Keratinocyte (primary cell): ENCODE measurements around the gene CANT1. TPM values are rescaled to one million over a fixed set of nuclear protein-coding genes. Genes with fewer than 3 reads are reported as not detected.

ENCODE experiments used
- DNase-seq: peaks from one replicate; pipeline ENCODE4 v3.0.0-alpha.2; 2011; ENCODE audit warnings: low read depth, missing footprints, low spot score
- FAIRE-seq: peaks from 2 replicates; lab custom pipeline; 2011; peaks lifted over from hg19 to GRCh38; lab: Jason Lieb, UNC
- H2AFZ ChIP-seq: 2 replicates; pipeline ENCODE4 v1.6.0; 2012; ENCODE audit warnings: low read length, control low read depth, inconsistent platforms; ENCODE audit not compliant: control insufficient read depth
- H3K27ac ChIP-seq: 2 replicates; pipeline ENCODE4 v1.5.1; 2011; ENCODE audit warnings: low read length; ENCODE audit not compliant: control insufficient read depth, insufficient read depth
- H3K27me3 ChIP-seq: 3 replicates; pipeline ENCODE4 v1.6.0; 2011; ENCODE audit warnings: low read length; ENCODE audit not compliant: control insufficient read depth, insufficient read depth; ENCODE audit errors: extremely low read depth
- H3K36me3 ChIP-seq, 2 experiments: 2 replicates in 1 of 2; 3 replicates in 1 of 2; pipeline ENCODE4 v1.5.1; 2011; ENCODE audit warnings: low read length in 2 of 2, mild to moderate bottlenecking in 1 of 2; ENCODE audit not compliant: control insufficient read depth in 2 of 2, insufficient read depth in 2 of 2; ENCODE audit errors: extremely low read depth in 1 of 2
- H3K4me1 ChIP-seq: 3 replicates; pipeline ENCODE4 v1.5.1; 2011; ENCODE audit warnings: low read length; ENCODE audit not compliant: control insufficient read depth, insufficient read depth; ENCODE audit errors: extremely low read depth
- H3K4me2 ChIP-seq: 3 replicates; pipeline ENCODE4 v1.6.0; 2011; ENCODE audit warnings: low read depth, low read length; ENCODE audit not compliant: control insufficient read depth, insufficient read depth; ENCODE audit errors: extremely low read depth
- H3K4me3 ChIP-seq, 3 experiments: fragments of 200-600 bp in 1 of 3; sonication (generic) in 1 of 3; 2 replicates in 2 of 3; 3 replicates in 1 of 3; pipeline ENCODE4 v1.5.1; 2011 to 2016; ENCODE audit warnings: low read length in 3 of 3, mild to moderate bottlenecking in 3 of 3, control low read depth in 2 of 3, inconsistent platforms in 1 of 3, low read depth in 1 of 3, mixed read lengths in 1 of 3, mixed run types in 1 of 3, moderate library complexity in 1 of 3; ENCODE audit not compliant: control insufficient read depth in 2 of 3, insufficient read depth in 2 of 3; ENCODE audit errors: extremely low read depth in 1 of 3
- H3K79me2 ChIP-seq: 2 replicates; pipeline ENCODE4 v1.6.0; 2012; ENCODE audit warnings: low read length; ENCODE audit not compliant: control insufficient read depth, insufficient read depth
- H3K9ac ChIP-seq: 3 replicates; pipeline ENCODE4 v1.6.0; 2011; ENCODE audit warnings: low read length; ENCODE audit not compliant: control insufficient read depth, insufficient read depth; ENCODE audit errors: extremely low read depth
- H3K9me1 ChIP-seq: 3 replicates; pipeline ENCODE4 v1.6.0; 2011; ENCODE audit warnings: low read length; ENCODE audit not compliant: control insufficient read depth, insufficient read depth; ENCODE audit errors: extremely low read depth
- H3K9me3 ChIP-seq: 2 replicates; pipeline ENCODE4 v1.5.1; 2012; ENCODE audit warnings: low read depth, low read length; ENCODE audit not compliant: control insufficient read depth
- H4K20me1 ChIP-seq: 3 replicates; pipeline ENCODE4 v1.6.0; 2011; ENCODE audit warnings: low read length; ENCODE audit not compliant: control insufficient read depth, insufficient read depth; ENCODE audit errors: extremely low read depth
- EZH2 ChIP-seq: IDR thresholded peaks from one replicate; pipeline ENCODE4 v1.6.1; 2012; ENCODE audit warnings: inconsistent platforms, mild to moderate bottlenecking, low read length, moderate library complexity
- dilution Hi-C: fragments of 300-500 bp; cut with MboI; formaldehyde crosslinking; loops from one replicate; pipeline ENCODE4 v1.7.0; 2020; ENCODE audit warnings: low sequenced_read_pairs; ENCODE audit not compliant: extremely low pct_ligation_motif_present
- polyA plus RNA-seq, 5 experiments: library from polyadenylated mRNA; depleted of rRNA in 3 of 5; stranded (reverse) in 3 of 5; stranded (forward) in 1 of 5; unstranded in 1 of 5; fragments of >200 nt; gene quantifications; 1 replicate in 1 of 5; 2 replicates in 3 of 5; 3 replicates in 1 of 5; pipeline versions ENCODE4 v1.2.1 to v1.2.3, GENCODE V29; 2011 to 2012; ENCODE audit warnings: missing spikeins in 2 of 5, low read depth in 1 of 5, low replicate concordance in 1 of 5
- TF ChIP-seq, protein P1 (sequence below), 3 experiments: IDR thresholded peaks in 1 of 3; conservative IDR thresholded peaks in 1 of 3; optimal IDR thresholded peaks in 1 of 3; 2 replicates in 2 of 3; 3 replicates in 1 of 3; pipeline versions ENCODE3 to v1.5.1; 2011; ENCODE audit warnings: low read length in 3 of 3, mild to moderate bottlenecking in 3 of 3, moderate library complexity in 2 of 3, control low read depth in 1 of 3, inconsistent platforms in 1 of 3; ENCODE audit not compliant: insufficient read depth in 2 of 3; ENCODE audit errors: extremely low read depth in 1 of 3

CANT1 gene
- polyA plus RNA-seq, 1 donor (not counting 4 experiments of a cell fraction or from before 2014, with no cell fraction given) = 53.2 TPM

DNA sequence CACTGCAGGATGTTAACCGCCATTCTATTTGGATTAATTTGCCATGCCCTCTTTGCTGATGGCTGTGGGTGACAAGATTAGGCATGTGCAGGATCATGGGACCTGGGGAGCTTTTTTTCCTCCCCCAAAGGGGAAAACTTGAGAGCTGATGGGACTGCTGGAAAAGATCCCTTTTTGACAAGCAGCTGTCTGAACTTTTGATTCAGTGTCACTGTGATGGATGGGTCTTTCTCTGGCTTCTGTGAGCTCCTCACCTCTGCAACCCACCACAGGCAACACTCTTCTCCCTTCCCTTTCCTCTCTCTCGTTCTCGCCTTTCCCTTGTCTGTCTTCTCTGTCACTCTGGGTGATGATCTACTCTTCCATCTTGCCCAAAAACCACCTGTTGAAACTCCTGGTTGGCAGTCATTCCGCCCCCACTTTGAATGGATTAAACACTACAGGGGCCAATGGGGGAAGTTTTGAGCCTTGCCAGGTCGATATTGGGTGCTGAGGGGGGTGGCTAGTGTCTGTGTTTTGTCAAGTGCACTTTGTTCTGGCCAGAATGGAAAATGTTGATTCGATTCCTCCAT lies 3.1 kb upstream of the CANT1 start:
- Histone ChIP-seq H3K9me1 (no peaks in the 10 kb centered on the region), H3K9ac (no peak overlapping the region)

DNA sequence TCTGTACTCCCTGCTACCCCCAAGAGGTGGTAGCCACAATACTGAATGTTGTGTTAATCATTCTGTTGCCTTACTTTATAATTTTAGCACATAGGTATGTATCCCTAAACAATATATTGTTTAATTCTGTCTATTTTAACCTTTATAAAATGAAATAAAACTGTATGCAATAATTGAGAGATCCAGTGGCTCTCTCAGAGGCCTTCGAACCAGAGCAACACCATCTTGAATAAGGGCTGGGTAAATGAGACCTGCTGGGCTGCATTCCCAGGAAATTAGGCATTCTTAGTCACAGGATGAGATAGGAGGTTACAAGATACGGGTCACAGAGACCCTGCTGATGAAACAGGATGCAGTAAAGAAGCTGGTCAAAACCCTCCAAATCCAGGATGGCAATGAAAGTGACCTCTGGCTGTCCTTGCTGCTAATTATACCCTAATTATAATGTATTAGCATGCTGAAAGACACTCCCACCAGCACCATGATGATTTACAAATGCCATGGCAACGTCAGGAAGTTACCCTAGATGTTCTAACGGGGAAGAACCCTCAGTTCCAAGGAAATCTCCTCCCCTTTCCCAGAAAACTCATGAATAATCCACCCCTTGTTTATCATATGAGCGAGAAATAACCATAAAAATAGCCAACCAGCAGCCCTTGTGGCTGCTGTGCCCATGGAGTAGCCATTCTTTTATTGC lies 2.0 kb upstream of the CANT1 start:
- FAIRE-seq (peak; percentile 71), DNase-seq (no peak)
- Histone ChIP-seq H2AFZ (peak overlapping the region; percentile 17), H3K9me3 (no peaks in the 10 kb centered on the region), H3K4me2 (no peak overlapping the region), H3K9ac (no peak overlapping the region), H3K27me3 (no peaks in the 10 kb centered on the region), H3K79me2 (peaks cover 30% of the 10 kb centered on the region), H4K20me1 (peaks cover 5% of the 10 kb centered on the region), H3K9me1 (peaks cover 2% of the 10 kb centered on the region), H3K36me3 (peaks cover 6 to 9% of the 10 kb centered on the region in 2 experiments), H3K27ac (peak overlapping the region; percentile 88), H3K4me1 (peaks cover 39% of the 10 kb centered on the region), H3K4me3 (no peak overlapping the region)
- dilution Hi-C loops = no loop called here
- no peak for TF ChIP-seq EZH2
- TF ChIP-seq, protein P1, sequence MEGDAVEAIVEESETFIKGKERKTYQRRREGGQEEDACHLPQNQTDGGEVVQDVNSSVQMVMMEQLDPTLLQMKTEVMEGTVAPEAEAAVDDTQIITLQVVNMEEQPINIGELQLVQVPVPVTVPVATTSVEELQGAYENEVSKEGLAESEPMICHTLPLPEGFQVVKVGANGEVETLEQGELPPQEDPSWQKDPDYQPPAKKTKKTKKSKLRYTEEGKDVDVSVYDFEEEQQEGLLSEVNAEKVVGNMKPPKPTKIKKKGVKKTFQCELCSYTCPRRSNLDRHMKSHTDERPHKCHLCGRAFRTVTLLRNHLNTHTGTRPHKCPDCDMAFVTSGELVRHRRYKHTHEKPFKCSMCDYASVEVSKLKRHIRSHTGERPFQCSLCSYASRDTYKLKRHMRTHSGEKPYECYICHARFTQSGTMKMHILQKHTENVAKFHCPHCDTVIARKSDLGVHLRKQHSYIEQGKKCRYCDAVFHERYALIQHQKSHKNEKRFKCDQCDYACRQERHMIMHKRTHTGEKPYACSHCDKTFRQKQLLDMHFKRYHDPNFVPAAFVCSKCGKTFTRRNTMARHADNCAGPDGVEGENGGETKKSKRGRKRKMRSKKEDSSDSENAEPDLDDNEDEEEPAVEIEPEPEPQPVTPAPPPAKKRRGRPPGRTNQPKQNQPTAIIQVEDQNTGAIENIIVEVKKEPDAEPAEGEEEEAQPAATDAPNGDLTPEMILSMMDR (optimal IDR thresholded peaks at IDR 0.05 in 1 of 3, IDR thresholded peaks at IDR 0.05 in 1 of 3, conservative IDR thresholded peaks at IDR 0.05 in 1 of 3; ENCODE audit: extremely low read depth in 1 of 3, insufficient read depth in 2 of 3, low read length in 3 of 3) = no peak

More for the DNA sequence above, 3.1 kb upstream of the CANT1 start:
- Histone ChIP-seq H4K20me1 (peaks cover 5% of the 10 kb centered on the region), H3K27ac (no peak overlapping the region), H3K4me2 (no peak overlapping the region), H3K9me3 (no peaks in the 10 kb centered on the region), H3K4me3 (no peak overlapping the region), H3K79me2 (peaks cover 19% of the 10 kb centered on the region), H2AFZ (no peak overlapping the region), H3K4me1 (peaks cover 38% of the 10 kb centered on the region), H3K36me3 (peaks cover 2% of the 10 kb centered on the region in 2 experiments), H3K27me3 (no peaks in the 10 kb centered on the region)
- dilution Hi-C loops = no loop called here
- DNase-seq (no peak), FAIRE-seq (no peak)
- no peak for TF ChIP-seq EZH2
- TF ChIP-seq, protein P1 (optimal IDR thresholded peaks at IDR 0.05 in 1 of 3, IDR thresholded peaks at IDR 0.05 in 1 of 3, conservative IDR thresholded peaks at IDR 0.05 in 1 of 3; ENCODE audit: extremely low read depth in 1 of 3, insufficient read depth in 2 of 3, low read length in 3 of 3) = no peak
